Epithelial cell of esophagus (primary cell): Measurements from ENCODE around the gene RET.

Experiments used
- DNase-seq: peaks from one replicate; pipeline ENCODE4 v3.0.0; 2010; ENCODE audit warnings: low read depth
- H3K4me3 ChIP-seq: 2 replicates; pipeline ENCODE4 v1.5.1; 2011; ENCODE audit warnings: mild to moderate bottlenecking, low read length, control low read depth
- TF ChIP-seq, protein P1 (sequence below): IDR thresholded peaks from 2 replicates; pipeline ENCODE4 v1.5.1; 2011; ENCODE audit warnings: low read depth, mild to moderate bottlenecking, low read length, control low read depth, inconsistent platforms; ENCODE audit not compliant: insufficient read depth; ENCODE audit errors: missing control alignments

The RET gene

DNA sequence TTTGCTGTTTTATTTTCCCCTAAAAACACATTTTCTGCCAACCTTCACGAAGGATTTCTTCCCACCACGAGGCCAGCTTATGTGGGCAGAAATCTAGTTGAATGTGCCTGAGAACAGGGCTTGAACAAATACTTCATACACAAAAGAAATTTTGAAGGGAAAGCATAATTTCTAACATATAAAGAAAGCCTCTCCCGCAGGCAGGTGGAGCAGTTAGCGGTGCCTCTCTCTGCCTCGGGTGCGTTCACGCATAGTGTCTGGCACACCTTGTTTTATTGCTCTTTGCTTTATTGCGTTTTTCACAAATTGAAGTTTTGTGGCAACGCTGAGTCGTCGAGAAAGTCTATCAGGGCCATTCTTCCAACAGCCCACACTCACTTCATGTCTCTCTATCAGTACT, 54.4 kb downstream of the RET start:
- H3K4me3 ChIP-seq, result no peak overlapping the region
- TF ChIP-seq, protein P1, sequence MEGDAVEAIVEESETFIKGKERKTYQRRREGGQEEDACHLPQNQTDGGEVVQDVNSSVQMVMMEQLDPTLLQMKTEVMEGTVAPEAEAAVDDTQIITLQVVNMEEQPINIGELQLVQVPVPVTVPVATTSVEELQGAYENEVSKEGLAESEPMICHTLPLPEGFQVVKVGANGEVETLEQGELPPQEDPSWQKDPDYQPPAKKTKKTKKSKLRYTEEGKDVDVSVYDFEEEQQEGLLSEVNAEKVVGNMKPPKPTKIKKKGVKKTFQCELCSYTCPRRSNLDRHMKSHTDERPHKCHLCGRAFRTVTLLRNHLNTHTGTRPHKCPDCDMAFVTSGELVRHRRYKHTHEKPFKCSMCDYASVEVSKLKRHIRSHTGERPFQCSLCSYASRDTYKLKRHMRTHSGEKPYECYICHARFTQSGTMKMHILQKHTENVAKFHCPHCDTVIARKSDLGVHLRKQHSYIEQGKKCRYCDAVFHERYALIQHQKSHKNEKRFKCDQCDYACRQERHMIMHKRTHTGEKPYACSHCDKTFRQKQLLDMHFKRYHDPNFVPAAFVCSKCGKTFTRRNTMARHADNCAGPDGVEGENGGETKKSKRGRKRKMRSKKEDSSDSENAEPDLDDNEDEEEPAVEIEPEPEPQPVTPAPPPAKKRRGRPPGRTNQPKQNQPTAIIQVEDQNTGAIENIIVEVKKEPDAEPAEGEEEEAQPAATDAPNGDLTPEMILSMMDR, result no peak
- no peak for DNase-seq

DNA sequence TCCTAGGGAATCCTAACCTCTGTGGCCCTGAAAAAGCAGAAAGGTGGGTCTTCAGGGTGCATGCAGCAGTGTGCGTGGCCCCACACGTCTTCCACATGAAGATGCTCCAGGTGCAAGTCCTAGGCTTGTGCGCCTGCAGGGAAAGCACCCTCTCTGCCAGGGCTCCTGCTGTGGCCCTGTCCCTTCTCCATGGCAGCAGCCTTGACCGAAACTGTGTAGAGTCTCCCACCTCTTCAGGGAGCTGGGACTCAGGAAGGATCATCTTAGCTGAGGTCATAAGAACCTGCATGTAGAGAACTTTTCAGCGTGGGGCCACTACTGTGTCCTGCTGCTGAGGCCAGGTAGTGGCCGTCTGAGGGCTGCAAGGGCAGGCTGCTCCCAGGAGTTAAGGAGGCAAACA, 55.0 kb downstream of the RET start:
- no peak overlapping the region for H3K4me3 ChIP-seq
- TF ChIP-seq, protein P1, result no peak
- no peak for DNase-seq

DNA sequence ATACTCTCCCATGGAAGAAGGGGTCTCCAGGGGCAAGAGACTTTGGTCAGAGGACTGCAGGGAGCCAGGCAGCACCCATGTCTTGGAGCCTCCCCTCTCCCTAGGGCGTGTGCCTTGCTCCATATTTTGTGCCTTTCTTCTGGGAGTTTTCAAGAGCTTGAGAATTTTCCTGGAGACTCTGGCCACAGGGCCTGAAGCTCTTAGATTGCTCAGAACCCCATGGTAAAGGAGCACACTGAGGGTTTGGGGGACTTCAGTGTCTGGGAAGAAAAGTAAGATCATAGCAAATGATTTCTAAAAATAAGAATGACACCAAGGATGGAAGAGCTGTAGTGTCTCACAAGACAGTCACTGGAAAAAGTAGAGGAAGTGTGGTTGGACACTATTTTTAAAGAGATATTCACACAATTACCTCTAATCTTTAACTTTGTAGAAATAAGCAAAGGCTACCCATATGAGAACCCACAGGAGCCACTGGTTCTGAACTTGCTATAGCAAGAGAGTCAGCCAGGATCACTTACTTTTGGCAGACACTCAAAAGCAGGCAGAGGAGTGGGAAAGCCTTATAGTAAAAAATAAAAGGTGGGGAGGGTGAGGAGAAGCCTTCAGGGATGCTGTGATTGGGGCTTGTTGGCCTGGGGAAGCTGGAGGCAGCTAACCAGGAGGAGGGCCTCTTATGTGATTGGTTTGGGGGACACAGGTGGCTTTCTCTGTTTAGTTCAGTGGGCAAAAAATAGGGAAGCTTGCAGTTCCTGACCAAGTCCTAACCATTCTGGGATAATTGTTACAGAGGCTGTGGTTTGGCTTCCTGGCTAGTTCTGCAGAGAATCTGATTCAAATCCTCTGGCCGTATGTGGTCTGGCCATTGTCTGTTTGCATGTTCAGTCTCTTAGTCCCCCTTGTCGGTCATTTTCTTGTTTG, 56.3 kb downstream of the RET start:
- TF ChIP-seq, protein P1, result no peak
- H3K4me3 ChIP-seq, result no peak overlapping the region
- DNase-seq, result no peak

DNA sequence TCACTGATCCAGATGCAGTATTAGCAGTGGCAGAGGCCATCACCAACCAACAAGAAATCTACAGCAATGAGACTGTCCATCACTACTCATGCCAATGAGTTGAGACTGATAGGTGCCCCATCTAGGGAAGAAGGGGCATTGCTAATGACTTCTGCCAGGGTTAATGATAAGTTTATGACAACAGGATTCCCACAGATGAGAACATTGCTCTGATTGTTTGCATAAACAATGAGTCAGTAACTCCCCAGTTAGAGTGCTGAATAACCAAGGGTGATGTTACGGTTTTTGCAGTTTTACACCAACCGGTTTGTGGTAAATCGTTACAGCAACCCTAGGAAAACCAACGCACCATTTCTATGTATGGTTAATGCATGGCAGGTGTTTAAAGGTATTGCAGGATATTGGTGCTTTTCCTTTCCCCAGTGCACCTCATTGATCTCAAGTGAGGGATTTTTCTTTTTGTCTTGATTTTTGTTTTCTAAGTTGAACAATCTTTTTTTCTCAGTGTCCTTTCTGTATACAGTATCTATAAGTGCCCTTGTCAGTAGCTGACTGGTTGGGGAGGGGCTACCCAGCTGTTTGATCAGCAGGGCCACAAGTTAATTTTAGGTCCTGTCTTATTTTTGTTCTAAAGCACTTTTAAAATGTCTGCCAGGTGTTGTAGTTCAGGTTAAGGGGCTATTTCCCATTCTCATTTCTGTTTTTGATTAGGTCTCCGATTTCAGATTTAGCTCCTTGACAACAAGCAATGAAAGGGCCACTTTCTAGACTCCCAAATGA, 57.4 kb downstream of the RET start:
- peak; percentile 65 for DNase-seq
- no peak overlapping the region for H3K4me3 ChIP-seq
- TF ChIP-seq, protein P1, result no peak

DNA sequence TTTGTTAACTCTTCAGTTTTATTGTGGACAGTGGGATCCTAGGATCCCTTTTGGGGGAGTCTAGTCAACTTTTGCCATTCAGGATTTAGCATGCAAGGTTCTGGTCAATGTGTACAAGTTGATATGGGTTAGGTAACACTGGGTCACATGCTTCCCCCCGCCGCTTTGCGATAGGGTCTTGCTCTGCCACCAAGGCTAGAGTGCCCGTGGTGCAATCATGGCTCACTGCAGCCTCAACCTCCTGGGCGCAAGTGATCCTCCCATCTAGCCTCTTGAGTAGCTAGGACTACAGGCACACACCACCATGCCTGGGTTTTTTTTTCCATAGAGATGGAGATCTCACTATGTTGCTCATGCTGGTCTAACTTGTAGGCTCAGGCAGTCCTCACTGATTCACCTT, 58.2 kb downstream of the RET start:
- no peak for DNase-seq
- TF ChIP-seq, protein P1, result no peak
- no peak overlapping the region for H3K4me3 ChIP-seq

DNA sequence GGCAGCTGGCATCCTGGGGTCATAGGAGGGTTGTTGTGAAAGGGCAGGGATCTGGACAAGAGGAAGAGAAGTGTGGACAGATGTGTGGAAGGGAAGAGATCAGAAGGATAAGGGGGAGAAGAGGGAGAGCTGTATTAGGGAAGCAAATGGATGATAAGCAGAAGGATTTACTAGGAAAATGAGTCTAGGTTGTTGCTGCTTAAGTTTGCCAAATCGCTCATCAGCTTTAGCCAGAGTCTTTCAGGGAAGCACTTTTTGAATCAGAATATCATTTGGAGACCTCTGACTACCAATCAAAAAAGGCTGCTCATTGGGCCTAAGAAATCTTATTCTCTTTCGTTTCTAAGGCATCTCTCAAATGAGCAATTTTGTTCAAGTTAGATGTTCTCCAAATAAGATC, 58.8 kb downstream of the RET start:
- no peak overlapping the region for H3K4me3 ChIP-seq
- DNase-seq, result no peak
- TF ChIP-seq, protein P1, result no peak
